ENCODE results near the gene EPHB1.

DNA sequence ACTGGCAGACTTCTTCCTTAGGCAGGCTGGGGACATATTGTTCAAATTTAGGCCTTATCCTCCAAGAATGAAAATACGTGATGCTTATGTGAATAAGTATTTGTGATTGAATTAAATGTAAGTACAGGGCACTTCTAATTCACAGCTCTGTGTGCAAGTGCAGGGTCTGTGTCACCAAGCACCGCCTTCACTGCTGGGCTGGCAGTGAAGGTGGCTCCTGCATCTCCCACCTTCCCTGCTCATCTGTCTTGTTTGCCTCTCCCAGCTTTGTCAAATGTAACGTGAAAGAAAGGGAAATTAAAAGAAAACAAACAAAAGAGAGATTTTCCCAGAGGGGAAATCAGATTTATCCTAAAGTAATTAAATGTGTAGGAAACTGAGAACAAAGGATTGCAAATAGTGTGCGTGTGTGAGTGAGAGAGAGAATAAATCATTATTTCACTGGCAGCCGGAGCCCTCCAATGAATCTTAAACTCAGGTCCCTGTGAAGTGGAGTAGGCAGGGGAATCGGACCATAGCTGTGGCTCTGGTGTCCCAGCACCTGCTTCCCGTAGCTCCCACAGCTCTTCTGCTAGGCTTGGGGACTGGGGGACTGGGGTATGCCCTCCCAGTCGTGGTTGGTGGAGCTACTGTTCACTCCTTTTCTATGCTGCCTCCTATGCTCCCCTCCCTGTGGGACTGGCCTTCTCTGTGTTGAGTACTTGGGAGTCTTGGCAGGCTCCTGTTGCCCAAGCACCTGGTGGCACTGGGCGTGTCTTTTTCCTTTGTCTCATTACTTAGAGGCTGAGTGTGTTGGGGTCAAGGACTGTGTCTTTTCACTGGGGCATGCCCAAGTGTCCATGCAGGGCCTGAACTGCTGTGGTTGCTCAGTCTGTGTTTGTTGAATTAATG is 222.2 kb downstream of the EPHB1 start:
- no peak for TF ChIP-seq ZFP30 (CRISPR knock-in tag; IDR thresholded peaks at IDR 0.05)
- TF ChIP-seq ZNF70 (CRISPR knock-in tag; IDR thresholded peaks at IDR 0.05) = no peak
- no peak for TF ChIP-seq ZNF565 (CRISPR knock-in tag; conservative IDR thresholded peaks at IDR 0.05; ENCODE audit: low read depth)
- no peak for TF ChIP-seq RARB (CRISPR knock-in tag; IDR thresholded peaks at IDR 0.05)
- no peak for TF ChIP-seq SNAI2 (CRISPR knock-in tag; IDR thresholded peaks at IDR 0.05)
- no peak for TF ChIP-seq ZFP3 (CRISPR knock-in tag; IDR thresholded peaks at IDR 0.05)
- TF ChIP-seq, protein P1, sequence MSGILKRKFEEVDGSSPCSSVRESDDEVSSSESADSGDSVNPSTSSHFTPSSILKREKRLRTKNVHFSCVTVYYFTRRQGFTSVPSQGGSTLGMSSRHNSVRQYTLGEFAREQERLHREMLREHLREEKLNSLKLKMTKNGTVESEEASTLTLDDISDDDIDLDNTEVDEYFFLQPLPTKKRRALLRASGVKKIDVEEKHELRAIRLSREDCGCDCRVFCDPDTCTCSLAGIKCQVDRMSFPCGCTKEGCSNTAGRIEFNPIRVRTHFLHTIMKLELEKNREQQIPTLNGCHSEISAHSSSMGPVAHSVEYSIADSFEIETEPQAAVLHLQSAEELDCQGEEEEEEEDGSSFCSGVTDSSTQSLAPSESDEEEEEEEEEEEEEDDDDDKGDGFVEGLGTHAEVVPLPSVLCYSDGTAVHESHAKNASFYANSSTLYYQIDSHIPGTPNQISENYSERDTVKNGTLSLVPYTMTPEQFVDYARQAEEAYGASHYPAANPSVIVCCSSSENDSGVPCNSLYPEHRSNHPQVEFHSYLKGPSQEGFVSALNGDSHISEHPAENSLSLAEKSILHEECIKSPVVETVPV (CRISPR knock-in tag; IDR thresholded peaks at IDR 0.05) = no peak
- no peak for TF ChIP-seq ESRRG (CRISPR knock-in tag; IDR thresholded peaks at IDR 0.05)
- TF ChIP-seq ARNTL (CRISPR knock-in tag; IDR thresholded peaks at IDR 0.05; ENCODE audit: borderline replicate concordance, low read depth) = no peak
- no peak for TF ChIP-seq TCF4 (CRISPR knock-in tag; IDR thresholded peaks at IDR 0.05; ENCODE audit: borderline replicate concordance)
- TF ChIP-seq, protein P2, sequence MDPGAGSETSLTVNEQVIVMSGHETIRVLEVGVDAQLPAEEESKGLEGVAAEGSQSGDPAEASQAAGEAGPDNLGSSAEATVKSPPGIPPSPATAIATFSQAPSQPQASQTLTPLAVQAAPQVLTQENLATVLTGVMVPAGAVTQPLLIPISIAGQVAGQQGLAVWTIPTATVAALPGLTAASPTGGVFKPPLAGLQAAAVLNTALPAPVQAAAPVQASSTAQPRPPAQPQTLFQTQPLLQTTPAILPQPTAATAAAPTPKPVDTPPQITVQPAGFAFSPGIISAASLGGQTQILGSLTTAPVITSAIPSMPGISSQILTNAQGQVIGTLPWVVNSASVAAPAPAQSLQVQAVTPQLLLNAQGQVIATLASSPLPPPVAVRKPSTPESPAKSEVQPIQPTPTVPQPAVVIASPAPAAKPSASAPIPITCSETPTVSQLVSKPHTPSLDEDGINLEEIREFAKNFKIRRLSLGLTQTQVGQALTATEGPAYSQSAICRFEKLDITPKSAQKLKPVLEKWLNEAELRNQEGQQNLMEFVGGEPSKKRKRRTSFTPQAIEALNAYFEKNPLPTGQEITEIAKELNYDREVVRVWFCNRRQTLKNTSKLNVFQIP (CRISPR knock-in tag; IDR thresholded peaks at IDR 0.05; ENCODE audit: borderline replicate concordance, low read depth) = no peak
- TF ChIP-seq, protein P3, sequence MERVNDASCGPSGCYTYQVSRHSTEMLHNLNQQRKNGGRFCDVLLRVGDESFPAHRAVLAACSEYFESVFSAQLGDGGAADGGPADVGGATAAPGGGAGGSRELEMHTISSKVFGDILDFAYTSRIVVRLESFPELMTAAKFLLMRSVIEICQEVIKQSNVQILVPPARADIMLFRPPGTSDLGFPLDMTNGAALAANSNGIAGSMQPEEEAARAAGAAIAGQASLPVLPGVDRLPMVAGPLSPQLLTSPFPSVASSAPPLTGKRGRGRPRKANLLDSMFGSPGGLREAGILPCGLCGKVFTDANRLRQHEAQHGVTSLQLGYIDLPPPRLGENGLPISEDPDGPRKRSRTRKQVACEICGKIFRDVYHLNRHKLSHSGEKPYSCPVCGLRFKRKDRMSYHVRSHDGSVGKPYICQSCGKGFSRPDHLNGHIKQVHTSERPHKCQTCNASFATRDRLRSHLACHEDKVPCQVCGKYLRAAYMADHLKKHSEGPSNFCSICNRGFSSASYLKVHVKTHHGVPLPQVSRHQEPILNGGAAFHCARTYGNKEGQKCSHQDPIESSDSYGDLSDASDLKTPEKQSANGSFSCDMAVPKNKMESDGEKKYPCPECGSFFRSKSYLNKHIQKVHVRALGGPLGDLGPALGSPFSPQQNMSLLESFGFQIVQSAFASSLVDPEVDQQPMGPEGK (CRISPR knock-in tag; IDR thresholded peaks at IDR 0.05; ENCODE audit: borderline replicate concordance) = no peak
- no peak for TF ChIP-seq CREB5 (CRISPR knock-in tag; IDR thresholded peaks at IDR 0.05; ENCODE audit: low read depth)

All from SK-N-SH treated with all-trans-retinoic acid at 6 μM for 48 hours (cell line).